Measurements from ENCODE around the gene WEE1.

WEE1 gene

GRCh38 chr11:9605742-9606141 is 32.3 kb downstream of the WEE1 start:
- TF ChIP-seq CTCF (conservative IDR thresholded peaks at IDR 0.05; ENCODE audit: control insufficient read depth, insufficient read depth, low read depth, low read length) = no peak
- no peak for DNase-seq (ENCODE audit: low read depth)
- no peak overlapping the region for H3K4me3 ChIP-seq (ENCODE audit: control insufficient read depth, low read depth, low read length)

GRCh38 chr11:9606809-9607510 is 33.5 kb downstream of the WEE1 start:
- TF ChIP-seq CTCF (conservative IDR thresholded peaks at IDR 0.05; ENCODE audit: control insufficient read depth, insufficient read depth, low read depth, low read length) = peak; percentile 4
- no peak overlapping the region for H3K4me3 ChIP-seq (ENCODE audit: control insufficient read depth, low read depth, low read length)
- no peak for DNase-seq (ENCODE audit: low read depth)

GRCh38 chr11:9607511-9607899 is 34.0 kb downstream of the WEE1 start:
- DNase-seq (ENCODE audit: low read depth) = no peak
- TF ChIP-seq CTCF (conservative IDR thresholded peaks at IDR 0.05; ENCODE audit: control insufficient read depth, insufficient read depth, low read depth, low read length) = no peak
- no peak overlapping the region for H3K4me3 ChIP-seq (ENCODE audit: control insufficient read depth, low read depth, low read length)

GRCh38 chr11:9609002-9609759 is 35.7 kb downstream of the WEE1 start:
- no peak for DNase-seq (ENCODE audit: low read depth)
- TF ChIP-seq CTCF (conservative IDR thresholded peaks at IDR 0.05; ENCODE audit: control insufficient read depth, insufficient read depth, low read depth, low read length) = no peak

GRCh38 chr11:9609841-9610240 is 36.4 kb downstream of the WEE1 start:
- H3K4me3 ChIP-seq (ENCODE audit: control insufficient read depth, low read depth, low read length) = no peak overlapping the region
- TF ChIP-seq CTCF (conservative IDR thresholded peaks at IDR 0.05; ENCODE audit: control insufficient read depth, insufficient read depth, low read depth, low read length) = no peak
- DNase-seq (ENCODE audit: low read depth) = no peak

More at GRCh38 chr11:9609002-9609759, 35.7 kb downstream of the WEE1 start:
- H3K4me3 ChIP-seq (ENCODE audit: control insufficient read depth, low read depth, low read length) = no peak overlapping the region

GRCh38 chr11:9613118-9613829 is 39.8 kb downstream of the WEE1 start:
- peak; percentile 85 for TF ChIP-seq CTCF (conservative IDR thresholded peaks at IDR 0.05; ENCODE audit: control insufficient read depth, insufficient read depth, low read depth, low read length)
- peak; percentile 96 for DNase-seq (ENCODE audit: low read depth)
- H3K4me3 ChIP-seq (ENCODE audit: control insufficient read depth, low read depth, low read length) = peak overlapping the region; percentile 49
